ENCODE results near the gene CDH1. TPM values are rescaled to one million over a fixed set of nuclear protein-coding genes. Genes with fewer than 3 reads are reported as not detected.

Gene CDH1
- total RNA-seq, 3 donors from 2014 or later (not counting 1 experiment from before 2014, with no cell fraction given): 0.50 TPM; not detected in 2

- no peak for TF ChIP-seq CTCF (IDR thresholded peaks at IDR 0.05)
These were observed 47.1 kb downstream of the CDH1 start for GRCh38 chr16:68784226-68784625.

GRCh38 chr16:68784721-68785120 is 47.6 kb downstream of the CDH1 start:
- intact Hi-C loops (cut with micrococcal nuclease): no loop called here
- TF ChIP-seq CTCF (IDR thresholded peaks at IDR 0.05): no peak
- no peak for ATAC-seq
- no peak for DNase-seq
- no peak overlapping the region for H3K4me3 Mint-ChIP-seq
- no peak overlapping the region for H3K4me3 ChIP-seq (ENCODE audit: low read length)
- peaks cover 0 to 4% of the 10 kb centered on the region in 2 donors for H3K4me1 Mint-ChIP-seq
- H3K9me3 ChIP-seq (ENCODE audit: control insufficient read depth, insufficient read depth, low read length): no peaks in the 10 kb centered on the region
- no peaks in the 10 kb centered on the region for H3K9me3 Mint-ChIP-seq
- H3K27me3 Mint-ChIP-seq (ENCODE audit: low read depth in 2 of 2): peaks cover 16 to 21% of the 10 kb centered on the region in 2 donors
- no peaks in the 10 kb centered on the region for H3K27me3 ChIP-seq (ENCODE audit: control insufficient read depth, insufficient read depth, low read length)
- WGBS (ENCODE audit: insufficient coverage): 100% methylated on average over 2 of the region's 2 CpGs
- no peaks in the 10 kb centered on the region for H3K36me3 Mint-ChIP-seq
- peaks cover 8% of the 10 kb centered on the region for H3K4me1 ChIP-seq (ENCODE audit: control insufficient read depth, insufficient read depth, low read length)
- no peak overlapping the region for H3K27ac Mint-ChIP-seq
- H3K27ac ChIP-seq (ENCODE audit: low read length): no peak overlapping the region
- no peaks in the 10 kb centered on the region for H3K36me3 ChIP-seq (ENCODE audit: control insufficient read depth, insufficient read depth, low read length)

More at GRCh38 chr16:68784226-68784625, 47.1 kb downstream of the CDH1 start:
- H3K36me3 ChIP-seq (ENCODE audit: control insufficient read depth, insufficient read depth, low read length): no peaks in the 10 kb centered on the region
- peaks cover 8% of the 10 kb centered on the region for H3K4me1 ChIP-seq (ENCODE audit: control insufficient read depth, insufficient read depth, low read length)
- no peak overlapping the region for H3K27ac ChIP-seq (ENCODE audit: low read length)
- Mint-ChIP-seq H3K4me3 (no peak overlapping the region), H3K27ac (no peak overlapping the region), H3K4me1 (peaks cover 0 to 4% of the 10 kb centered on the region in 2 donors), H3K27me3 (ENCODE audit: low read depth in 2 of 2) (peaks cover 17 to 21% of the 10 kb centered on the region in 2 donors), H3K36me3 (no peaks in the 10 kb centered on the region), H3K9me3 (no peaks in the 10 kb centered on the region)
- no peak for ATAC-seq
- no peaks in the 10 kb centered on the region for H3K9me3 ChIP-seq (ENCODE audit: control insufficient read depth, insufficient read depth, low read length)
- no peaks in the 10 kb centered on the region for H3K27me3 ChIP-seq (ENCODE audit: control insufficient read depth, insufficient read depth, low read length)
- WGBS (ENCODE audit: insufficient coverage): 95% methylated on average over 4 of the region's 5 CpGs
- no peak for DNase-seq
- no peak overlapping the region for H3K4me3 ChIP-seq (ENCODE audit: low read length)
- intact Hi-C loops (cut with micrococcal nuclease): no loop called here

GRCh38 chr16:68785715-68786114 is 48.6 kb downstream of the CDH1 start:
- no peak overlapping the region for H3K27ac ChIP-seq (ENCODE audit: low read length)
- H3K9me3 ChIP-seq (ENCODE audit: control insufficient read depth, insufficient read depth, low read length): no peaks in the 10 kb centered on the region
- no peak for DNase-seq
- Mint-ChIP-seq H3K4me1 (peaks cover 0 to 4% of the 10 kb centered on the region in 2 donors), H3K27me3 (ENCODE audit: low read depth in 2 of 2) (peaks cover 9 to 15% of the 10 kb centered on the region in 2 donors), H3K9me3 (no peaks in the 10 kb centered on the region), H3K27ac (no peak overlapping the region), H3K36me3 (no peaks in the 10 kb centered on the region), H3K4me3 (no peak overlapping the region)
- 91% methylated on average over 3 of the region's 3 CpGs for WGBS (ENCODE audit: insufficient coverage)
- no peak overlapping the region for H3K4me3 ChIP-seq (ENCODE audit: low read length)
- no peak for ATAC-seq
- intact Hi-C loops (cut with micrococcal nuclease): no loop called here
- peaks cover 8% of the 10 kb centered on the region for H3K4me1 ChIP-seq (ENCODE audit: control insufficient read depth, insufficient read depth, low read length)
- TF ChIP-seq CTCF (IDR thresholded peaks at IDR 0.05): no peak
- H3K27me3 ChIP-seq (ENCODE audit: control insufficient read depth, insufficient read depth, low read length): no peaks in the 10 kb centered on the region
- H3K36me3 ChIP-seq (ENCODE audit: control insufficient read depth, insufficient read depth, low read length): no peaks in the 10 kb centered on the region
